K562 (cell line): ENCODE measurements around the gene CATSPER4. TPM values are rescaled to one million over a fixed set of nuclear protein-coding genes. Genes with fewer than 3 reads are reported as not detected.

Experiments used
- CBFA2T3 ChIP-seq: fragments of 450-650 bp; IDR thresholded peaks from 2 replicates; pipeline ENCODE4 v1.6.1; 2017
- CC2D1A ChIP-seq: fragments of 450-650 bp; IDR thresholded peaks from 2 replicates; pipeline ENCODE4 v1.6.1; 2017; ENCODE audit warnings: mild to moderate bottlenecking
- CHD2 ChIP-seq: IDR thresholded peaks from 2 replicates; pipeline ENCODE4 v1.6.1; 2011; ENCODE audit warnings: low read depth, low read length
- CREBBP ChIP-seq: IDR thresholded peaks from one replicate; pipeline ENCODE4 v1.6.1; 2012; ENCODE audit warnings: low read depth, mild to moderate bottlenecking, control low read depth, inconsistent platforms, low read length
- EGR1 ChIP-seq: fragments of 450-650 bp; conservative IDR thresholded peaks from 2 replicates; pipeline ENCODE4 v1.6.1; 2017; ENCODE audit warnings: mild to moderate bottlenecking
- MAX ChIP-seq: sonication (generic); formaldehyde crosslinking; IDR thresholded peaks from 2 replicates; pipeline ENCODE4 v1.9.0; 2022; ENCODE audit warnings: mild to moderate bottlenecking, missing genetic modification reagents
- MED1 ChIP-seq: sonication (generic); formaldehyde crosslinking; IDR thresholded peaks from 2 replicates; pipeline ENCODE4 v1.8.1; 2023; ENCODE audit warnings: missing genetic modification reagents, borderline replicate concordance
- NCOA1 ChIP-seq: fragments of 450-650 bp; IDR thresholded peaks from 2 replicates; pipeline ENCODE4 v1.6.1; 2016; ENCODE audit warnings: low read depth
- NR2F6 ChIP-seq: fragments of 450-650 bp; formaldehyde crosslinking; IDR thresholded peaks from 2 replicates; pipeline ENCODE4 v1.4.0; 2020; ENCODE audit warnings: mild to moderate bottlenecking
- PML ChIP-seq: IDR thresholded peaks from 2 replicates; pipeline ENCODE4 v1.6.1; 2012; ENCODE audit warnings: low read length, inconsistent platforms
- TFAP4 ChIP-seq: sonication (generic); formaldehyde crosslinking; IDR thresholded peaks from 2 replicates; pipeline ENCODE4 v1.8.0; 2022; ENCODE audit warnings: missing genetic modification reagents, mild to moderate bottlenecking, moderate library complexity, borderline replicate concordance
- THAP12 ChIP-seq: fragments of 250-450 bp; sonication (Bioruptor Pico); IDR thresholded peaks from 2 replicates; pipeline ENCODE4 v1.9.0; 2021; ENCODE audit warnings: mild to moderate bottlenecking, inconsistent platforms
- TSHZ1 ChIP-seq: fragments of 250-450 bp; sonication (Bioruptor Pico); IDR thresholded peaks from 2 replicates; pipeline ENCODE4 v1.4.0; 2020; ENCODE audit warnings: mild to moderate bottlenecking, moderate library complexity
- ZNF224 ChIP-seq: sonication (generic); formaldehyde crosslinking; IDR thresholded peaks from 2 replicates; pipeline ENCODE4 v1.8.0; 2022; ENCODE audit warnings: mild to moderate bottlenecking, missing genetic modification reagents
- polyA plus RNA-seq, 8 experiments: library from polyadenylated mRNA; depleted of rRNA in 4 of 8; stranded (reverse) in 5 of 8; unstranded in 3 of 8; fragments of >200 nt; fragmentation: Nextera tagmentation in 2 of 8; fragmentation: Illumina TruSeq in 1 of 8; extraction: Ambion mirVana in 2 of 8; extraction: Trizol in 1 of 8; gene quantifications; 2 replicates each; pipeline versions ENCODE4 v1.2.1 to v1.2.3, GENCODE V29; 2011 to 2014; ENCODE audit warnings: inconsistent platforms in 1 of 8, missing spikeins in 1 of 8
- total RNA-seq, 7 experiments: library from RNA; depleted of rRNA in 6 of 7; stranded (reverse); fragments of >200 nt in 6 of 7; fragmentation: Illumina TruSeq in 2 of 7; extraction: Trizol in 2 of 7; gene quantifications; 2 replicates each; pipeline versions ENCODE4 v1.2.1 to v1.2.3, GENCODE V29; 2011 to 2021; ENCODE audit warnings: low replicate concordance in 1 of 7
- TF ChIP-seq, protein P1 (sequence below): conservative IDR thresholded peaks from 2 replicates; pipeline ENCODE4 v1.6.1; 2011; ENCODE audit warnings: low read depth, mild to moderate bottlenecking, low read length; ENCODE audit not compliant: control insufficient read depth

The CATSPER4 gene
- total and polyA plus RNA-seq, 9 of the 15 experiments (the other 6 are each of a cell fraction or from before 2014, with no cell fraction given), result 0.04 to 0.13 TPM; not detected in 7

DNA sequence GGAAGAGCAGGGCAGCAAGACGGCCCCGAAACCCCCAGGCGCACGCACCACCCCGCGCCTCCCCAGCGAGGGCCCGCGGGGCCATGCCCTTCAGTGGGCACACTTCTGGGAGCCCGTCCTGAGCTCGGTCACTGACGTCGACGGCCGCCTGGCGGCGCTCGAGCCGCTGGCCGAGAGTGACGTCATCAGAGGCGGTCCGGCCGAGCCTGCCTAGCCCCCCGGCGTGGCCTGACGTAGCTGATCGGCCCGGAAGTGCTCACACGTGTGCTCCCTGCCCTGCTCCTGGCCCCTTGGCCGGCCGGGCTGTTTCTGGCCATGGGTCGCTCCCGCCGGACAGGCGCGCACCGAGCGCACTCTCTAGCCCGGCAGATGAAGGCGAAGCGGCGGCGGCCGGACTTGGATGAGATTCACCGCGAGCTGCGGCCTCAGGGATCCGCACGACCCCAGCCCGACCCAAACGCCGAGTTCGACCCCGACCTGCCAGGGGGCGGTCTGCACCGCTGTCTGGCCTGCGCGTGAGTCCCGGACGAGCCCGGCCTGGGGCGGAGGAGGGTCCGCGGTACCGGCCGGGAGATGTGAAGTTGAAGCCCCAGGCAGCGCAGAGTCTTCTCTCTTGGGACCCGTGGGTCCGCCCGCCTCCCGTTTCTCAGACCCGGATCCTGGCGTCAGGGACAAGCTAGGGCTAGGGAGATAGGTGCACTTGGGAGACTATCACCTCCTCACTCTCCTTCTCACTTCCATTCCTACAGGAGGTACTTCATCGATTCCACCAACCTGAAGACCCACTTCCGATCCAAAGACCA is 20.5 kb upstream of the CATSPER4 start, which contains the start of gene ZNF593 (continued):
- TF ChIP-seq TSHZ1 (no peak), CC2D1A (no peak), MED1 (CRISPR knock-in tag) (no peak), TFAP4 (CRISPR knock-in tag) (peak; percentile 95), CHD2 (no peak), THAP12 (peak; percentile 70; the same call in 1 of the 2 replicates), ZNF224 (0 out of 2 replicates have a peak, but pooled peaks have one; percentile 59), MAX (CRISPR knock-in tag) (peak; percentile 100), CBFA2T3 (peak; percentile 41; the same call in 1 of the 2 replicates), CREBBP (no peak), NR2F6 (0 out of 2 replicates have a peak, but pooled peaks have one; percentile 81), EGR1 (0 out of 2 replicates have a peak, but pooled peaks have one; percentile 1), PML (peak; percentile 75), NCOA1 (peak; percentile 84; the same call in 1 of the 2 replicates)
- TF ChIP-seq, protein P1, sequence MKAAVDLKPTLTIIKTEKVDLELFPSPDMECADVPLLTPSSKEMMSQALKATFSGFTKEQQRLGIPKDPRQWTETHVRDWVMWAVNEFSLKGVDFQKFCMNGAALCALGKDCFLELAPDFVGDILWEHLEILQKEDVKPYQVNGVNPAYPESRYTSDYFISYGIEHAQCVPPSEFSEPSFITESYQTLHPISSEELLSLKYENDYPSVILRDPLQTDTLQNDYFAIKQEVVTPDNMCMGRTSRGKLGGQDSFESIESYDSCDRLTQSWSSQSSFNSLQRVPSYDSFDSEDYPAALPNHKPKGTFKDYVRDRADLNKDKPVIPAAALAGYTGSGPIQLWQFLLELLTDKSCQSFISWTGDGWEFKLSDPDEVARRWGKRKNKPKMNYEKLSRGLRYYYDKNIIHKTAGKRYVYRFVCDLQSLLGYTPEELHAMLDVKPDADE, result peak; percentile 98
